Inferior parietal cortex (tissue), 1 donor: Measurements from ENCODE around the gene ZNF705A.
"Not testable (repeated sequence)": the region's sequence is repeated elsewhere in the genome, so short reads cannot be mapped to it uniquely, and the experiment has no call there.

ENCODE experiments used
- DNase-seq: peaks from one replicate; pipeline ENCODE4 v3.0.0-alpha.2; 2016; ENCODE audit errors: extremely low spot score

ZNF705A gene

GRCh38 chr12:8184206-8184605 is 27.4 kb downstream of the ZNF705A start:
- DNase-seq, result not testable (repeated sequence)

- not testable (repeated sequence) for DNase-seq
These were observed 31.3 kb downstream of the ZNF705A start for GRCh38 chr12:8188088-8188487.

- DNase-seq, result not testable (repeated sequence)
These were observed 41.0 kb downstream of the ZNF705A start for GRCh38 chr12:8197685-8198308.

GRCh38 chr12:8218711-8219382 is 62.0 kb downstream of the ZNF705A start:
- not testable (repeated sequence) for DNase-seq

GRCh38 chr12:8221375-8221774 is 64.6 kb downstream of the ZNF705A start:
- DNase-seq, result not testable (repeated sequence)

- not testable (repeated sequence) for DNase-seq
These were observed 65.0 kb downstream of the ZNF705A start for GRCh38 chr12:8221844-8222243.

- not testable (repeated sequence) for DNase-seq
These were observed 65.5 kb downstream of the ZNF705A start for GRCh38 chr12:8222303-8222702.

GRCh38 chr12:8223646-8224045 is 66.8 kb downstream of the ZNF705A start:
- not testable (repeated sequence) for DNase-seq

GRCh38 chr12:8224782-8225181 is 68.0 kb downstream of the ZNF705A start:
- not testable (repeated sequence) for DNase-seq

- no peak for DNase-seq
These were observed 69.5 kb downstream of the ZNF705A start for GRCh38 chr12:8226355-8226754.

GRCh38 chr12:8226992-8227731 is 70.3 kb downstream of the ZNF705A start, which contains the start of gene FAM90A1:
Gene FAM90A1 (minus strand): TSS chr12:8227618. CDS start chr12:8224832, 2,786 bp downstream.
- DNase-seq, result not testable (repeated sequence)

GRCh38 chr12:8227732-8228077 is 70.9 kb downstream of the ZNF705A start:
- DNase-seq, result not testable (repeated sequence)

GRCh38 chr12:8228607-8229006 is 71.8 kb downstream of the ZNF705A start:
- not testable (repeated sequence) for DNase-seq

- DNase-seq, result not testable (repeated sequence)
These were observed 72.7 kb downstream of the ZNF705A start for GRCh38 chr12:8229486-8229885.
